Measurements from ENCODE around the gene SNX4. TPM values are rescaled to one million over a fixed set of nuclear protein-coding genes. Genes with fewer than 3 reads are reported as not detected.
"Not testable (repeated sequence)": the region's sequence is repeated elsewhere in the genome, so short reads cannot be mapped to it uniquely, and the experiment has no call there.

Gene SNX4
- total and polyA plus RNA-seq, 2 donors (not counting 1 experiment from before 2014, with no cell fraction given) = 4.4 to 26.1 TPM

DNA sequence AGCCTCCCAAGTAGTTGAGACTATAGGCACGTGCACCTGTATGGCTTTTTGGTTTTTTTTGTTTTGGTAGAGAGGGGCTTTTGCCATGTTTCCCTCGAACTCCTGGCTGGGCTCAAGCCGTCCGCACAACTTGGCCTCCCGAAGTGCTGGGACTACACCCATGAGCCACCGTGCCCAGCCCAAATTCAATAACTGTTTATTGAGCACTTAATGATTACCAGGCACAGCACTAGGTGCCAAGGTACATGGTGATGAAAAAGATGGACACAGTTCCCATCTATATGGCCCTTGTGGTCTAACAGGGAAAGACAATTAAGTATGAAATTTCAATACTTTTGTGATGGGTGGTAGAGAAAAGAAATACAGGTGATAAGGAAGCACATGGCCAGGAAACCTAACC is 109.1 kb downstream of the SNX4 start:
- peaks cover 36% of the 10 kb centered on the region for H3K27me3 Mint-ChIP-seq
- no peak overlapping the region for H3K4me3 Mint-ChIP-seq
- peaks cover 2% of the 10 kb centered on the region for H3K4me1 Mint-ChIP-seq
- Histone ChIP-seq H3K27ac (ENCODE audit: low read length in 2 of 2) (no peak overlapping the region), H3K36me3 (replicated peaks in 1 of 2; ENCODE audit: control extremely low read depth in 1 of 2, control insufficient read depth in 1 of 2, extremely low read depth in 1 of 2, insufficient read depth in 2 of 2, low read length in 1 of 2) (no peaks in the 10 kb centered on the region), H3K4me3 (ENCODE audit: control extremely low read depth in 1 of 5, extremely low read depth in 1 of 5, insufficient read depth in 1 of 5, low read depth in 2 of 5, low read length in 4 of 5) (no peak overlapping the region), H4K20me1 (ENCODE audit: control insufficient read depth, insufficient read depth, low read length, poor library complexity, severe bottlenecking) (no peaks in the 10 kb centered on the region), H3K9ac (ENCODE audit: low read length) (no peak overlapping the region), H2AFZ (ENCODE audit: insufficient read depth, low read depth, low read length, poor library complexity, severe bottlenecking) (no peak overlapping the region), H3K27me3 (replicated peaks in 1 of 4; ENCODE audit: control extremely low read depth in 1 of 4, control insufficient read depth in 3 of 4, insufficient read depth in 4 of 4, low read length in 3 of 4) (peaks cover 0 to 4% (median 0%) of the 10 kb centered on the region in 4 experiments), H3K4me2 (replicated peaks; ENCODE audit: low read depth, low read length, poor library complexity, severe bottlenecking) (no peak overlapping the region), H3K9me3 (ENCODE audit: control extremely low read depth in 1 of 3, control insufficient read depth in 2 of 3, insufficient read depth in 1 of 3, low read length in 2 of 3) (peaks cover 0 to 5% (median 1%) of the 10 kb centered on the region in 3 donors), H3K4me1 (ENCODE audit: control insufficient read depth in 2 of 2, insufficient read depth in 2 of 2, low read length in 2 of 2) (no peaks in the 10 kb centered on the region), H3K79me2 (ENCODE audit: control insufficient read depth, insufficient read depth, low read length) (no peaks in the 10 kb centered on the region)
- ChIA-PET POLR2A (no interaction called here), CTCF (no interaction called here)
- intact Hi-C loops (cut with micrococcal nuclease) = no loop called here
- H3K9me3 Mint-ChIP-seq (ENCODE audit: insufficient read depth) = peaks cover 4% of the 10 kb centered on the region
- DNase-seq (no peak), ATAC-seq (ENCODE audit: low read depth) (no peak)
- no peak overlapping the region for H3K27ac Mint-ChIP-seq
- TF ChIP-seq, protein P1, sequence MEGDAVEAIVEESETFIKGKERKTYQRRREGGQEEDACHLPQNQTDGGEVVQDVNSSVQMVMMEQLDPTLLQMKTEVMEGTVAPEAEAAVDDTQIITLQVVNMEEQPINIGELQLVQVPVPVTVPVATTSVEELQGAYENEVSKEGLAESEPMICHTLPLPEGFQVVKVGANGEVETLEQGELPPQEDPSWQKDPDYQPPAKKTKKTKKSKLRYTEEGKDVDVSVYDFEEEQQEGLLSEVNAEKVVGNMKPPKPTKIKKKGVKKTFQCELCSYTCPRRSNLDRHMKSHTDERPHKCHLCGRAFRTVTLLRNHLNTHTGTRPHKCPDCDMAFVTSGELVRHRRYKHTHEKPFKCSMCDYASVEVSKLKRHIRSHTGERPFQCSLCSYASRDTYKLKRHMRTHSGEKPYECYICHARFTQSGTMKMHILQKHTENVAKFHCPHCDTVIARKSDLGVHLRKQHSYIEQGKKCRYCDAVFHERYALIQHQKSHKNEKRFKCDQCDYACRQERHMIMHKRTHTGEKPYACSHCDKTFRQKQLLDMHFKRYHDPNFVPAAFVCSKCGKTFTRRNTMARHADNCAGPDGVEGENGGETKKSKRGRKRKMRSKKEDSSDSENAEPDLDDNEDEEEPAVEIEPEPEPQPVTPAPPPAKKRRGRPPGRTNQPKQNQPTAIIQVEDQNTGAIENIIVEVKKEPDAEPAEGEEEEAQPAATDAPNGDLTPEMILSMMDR (IDR thresholded peaks at IDR 0.05) = no peak
- no peak for TF ChIP-seq EZH2 (IDR thresholded peaks at IDR 0.05; ENCODE audit: borderline replicate concordance, insufficient read depth, low read depth, low read length, poor library complexity, severe bottlenecking)
- WGBS (ENCODE audit: insufficient coverage) = no CpG with 5 or more reads among the region's 6 CpGs

DNA sequence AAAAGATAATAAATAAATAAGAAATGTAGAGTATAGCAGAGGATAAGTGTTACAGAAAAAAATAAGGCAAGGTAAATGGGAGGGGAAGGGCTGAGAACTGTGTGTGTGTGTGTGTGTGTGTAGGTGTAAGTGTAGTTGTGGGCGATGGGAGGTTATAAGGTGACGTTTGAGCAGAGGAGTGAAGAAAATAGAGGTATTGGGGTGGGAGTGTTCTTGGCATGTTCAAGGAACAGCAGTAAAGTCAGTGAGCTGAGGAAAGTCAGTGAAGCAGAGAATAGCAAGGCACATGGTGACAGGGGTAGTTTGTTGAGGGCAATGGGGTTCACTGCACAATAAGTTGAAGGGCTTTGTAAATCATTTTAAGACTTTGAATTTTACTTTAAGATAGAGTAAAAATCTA is 113.9 kb downstream of the SNX4 start:
- POLR2A ChIA-PET = no interaction called here

DNA sequence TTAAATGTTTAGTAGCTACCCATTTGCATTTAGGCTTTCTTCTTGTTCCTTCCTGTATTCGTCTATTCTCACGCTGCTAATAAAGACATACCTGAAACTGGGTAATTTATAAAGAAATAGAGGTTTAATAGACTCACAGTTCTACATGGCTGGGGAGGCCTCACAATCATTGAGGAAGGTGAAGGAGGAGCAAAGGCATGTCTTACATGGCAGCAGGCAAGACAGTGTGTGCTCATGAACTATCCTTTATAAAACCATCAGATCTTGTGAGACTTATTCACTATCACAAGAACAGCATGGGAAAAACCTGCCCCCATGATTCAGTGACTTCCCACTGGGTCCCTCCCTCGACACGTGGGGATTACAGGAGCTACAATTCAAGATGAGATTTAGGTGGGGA is 114.5 kb downstream of the SNX4 start:
- H3K4me3 ChIP-seq (ENCODE audit: control extremely low read depth in 1 of 5, extremely low read depth in 1 of 5, insufficient read depth in 1 of 5, low read depth in 2 of 5, low read length in 4 of 5); CTCF ChIA-PET; intact Hi-C loops (cut with micrococcal nuclease); H3K36me3 ChIP-seq (replicated peaks in 1 of 2; ENCODE audit: control extremely low read depth in 1 of 2, control insufficient read depth in 1 of 2, extremely low read depth in 1 of 2, insufficient read depth in 2 of 2, low read length in 1 of 2); H3K4me1 Mint-ChIP-seq; H3K9ac ChIP-seq (ENCODE audit: low read length); H3K4me3 Mint-ChIP-seq; POLR2A ChIA-PET; H3K9me3 ChIP-seq (ENCODE audit: control extremely low read depth in 1 of 3, control insufficient read depth in 2 of 3, insufficient read depth in 1 of 3, low read length in 2 of 3); H4K20me1 ChIP-seq (ENCODE audit: control insufficient read depth, insufficient read depth, low read length, poor library complexity, severe bottlenecking); H3K79me2 ChIP-seq (ENCODE audit: control insufficient read depth, insufficient read depth, low read length); DNase-seq; H3K27ac ChIP-seq (ENCODE audit: low read length in 2 of 2); H3K27me3 ChIP-seq (replicated peaks in 1 of 4; ENCODE audit: control extremely low read depth in 1 of 4, control insufficient read depth in 3 of 4, insufficient read depth in 4 of 4, low read length in 3 of 4); H3K27ac Mint-ChIP-seq; ATAC-seq (ENCODE audit: low read depth); H3K4me1 ChIP-seq (ENCODE audit: control insufficient read depth in 2 of 2, insufficient read depth in 2 of 2, low read length in 2 of 2); H3K4me2 ChIP-seq (replicated peaks; ENCODE audit: low read depth, low read length, poor library complexity, severe bottlenecking); H2AFZ ChIP-seq (ENCODE audit: insufficient read depth, low read depth, low read length, poor library complexity, severe bottlenecking): not testable (repeated sequence)
- Mint-ChIP-seq H3K27me3 (peaks cover 24% of the 10 kb centered on the region), H3K9me3 (ENCODE audit: insufficient read depth) (peaks cover 11% of the 10 kb centered on the region)
- WGBS (ENCODE audit: insufficient coverage) = no CpG with 5 or more reads among the region's 4 CpGs

More for the DNA sequence above, 113.9 kb downstream of the SNX4 start:
- H4K20me1 ChIP-seq (ENCODE audit: control insufficient read depth, insufficient read depth, low read length, poor library complexity, severe bottlenecking) = no peaks in the 10 kb centered on the region
- DNase-seq = no peak
- no peak overlapping the region for H3K9ac ChIP-seq (ENCODE audit: low read length)
- Mint-ChIP-seq H3K27me3 (peaks cover 21% of the 10 kb centered on the region), H3K4me1 (peaks cover 2% of the 10 kb centered on the region), H3K4me3 (no peak overlapping the region), H3K27ac (no peak overlapping the region), H3K9me3 (ENCODE audit: insufficient read depth) (peaks cover 11% of the 10 kb centered on the region)
- TF ChIP-seq EZH2 (IDR thresholded peaks at IDR 0.05; ENCODE audit: borderline replicate concordance, insufficient read depth, low read depth, low read length, poor library complexity, severe bottlenecking) = no peak
- TF ChIP-seq, protein P1 (IDR thresholded peaks at IDR 0.05) = no peak
- WGBS (ENCODE audit: insufficient coverage) = 51% methylated on average over 2 of the region's 2 CpGs
- no peak for ATAC-seq (ENCODE audit: low read depth)
- H3K4me1 ChIP-seq (ENCODE audit: control insufficient read depth in 2 of 2, insufficient read depth in 2 of 2, low read length in 2 of 2) = no peaks in the 10 kb centered on the region
- H3K79me2 ChIP-seq (ENCODE audit: control insufficient read depth, insufficient read depth, low read length) = no peaks in the 10 kb centered on the region
- no peak overlapping the region for H3K27ac ChIP-seq (ENCODE audit: low read length in 2 of 2)
- intact Hi-C loops (cut with micrococcal nuclease) = no loop called here
- CTCF ChIA-PET = no interaction called here
- H2AFZ ChIP-seq (ENCODE audit: insufficient read depth, low read depth, low read length, poor library complexity, severe bottlenecking) = no peak overlapping the region
- no peak overlapping the region for H3K4me2 ChIP-seq (replicated peaks; ENCODE audit: low read depth, low read length, poor library complexity, severe bottlenecking)
- no peak overlapping the region for H3K4me3 ChIP-seq (ENCODE audit: control extremely low read depth in 1 of 5, extremely low read depth in 1 of 5, insufficient read depth in 1 of 5, low read depth in 2 of 5, low read length in 4 of 5)
- H3K9me3 ChIP-seq (ENCODE audit: control extremely low read depth in 1 of 3, control insufficient read depth in 2 of 3, insufficient read depth in 1 of 3, low read length in 2 of 3) = peaks cover 0 to 3% (median 1%) of the 10 kb centered on the region in 3 donors
- H3K36me3 ChIP-seq (replicated peaks in 1 of 2; ENCODE audit: control extremely low read depth in 1 of 2, control insufficient read depth in 1 of 2, extremely low read depth in 1 of 2, insufficient read depth in 2 of 2, low read length in 1 of 2) = no peaks in the 10 kb centered on the region
- H3K27me3 ChIP-seq (replicated peaks in 1 of 4; ENCODE audit: control extremely low read depth in 1 of 4, control insufficient read depth in 3 of 4, insufficient read depth in 4 of 4, low read length in 3 of 4) = peaks cover 0 to 4% (median 0%) of the 10 kb centered on the region in 4 experiments
